ENCODE data around the gene BPIFB1.

Gene BPIFB1

GRCh38 chr20:33328157-33329137, 45.4 kb downstream of the BPIFB1 start:
- H3F3A ChIP-seq (ENCODE audit: insufficient read depth), result no peaks in the 10 kb centered on the region
- no peaks in the 10 kb centered on the region for H3K36me3 ChIP-seq (ENCODE audit: low read length)
- no peak overlapping the region for H3K9ac ChIP-seq (ENCODE audit: low read length)
- H3K4me3 ChIP-seq (ENCODE audit: insufficient read depth, low read length, poor library complexity, severe bottlenecking), result no peak overlapping the region
- TF ChIP-seq CTCF (IDR thresholded peaks at IDR 0.05; ENCODE audit: insufficient read depth, low read length, poor library complexity, severe bottlenecking) (no peak), EZH2phosphoT487 (conservative IDR thresholded peaks at IDR 0.05; ENCODE audit: low read length) (no peak)
- H3K79me2 ChIP-seq (ENCODE audit: insufficient read depth, low read length), result no peaks in the 10 kb centered on the region
- H3K4me2 ChIP-seq (ENCODE audit: low read depth, low read length, poor library complexity, severe bottlenecking), result no peak overlapping the region
- no peaks in the 10 kb centered on the region for H3K27me3 ChIP-seq (ENCODE audit: low read length)
- no peak overlapping the region for H2AFZ ChIP-seq (ENCODE audit: low read depth, low read length, severe bottlenecking)
- H3K9me3 ChIP-seq (ENCODE audit: insufficient read depth, low read length), result no peaks in the 10 kb centered on the region
- no peak overlapping the region for H3K27ac ChIP-seq (ENCODE audit: low read depth, low read length)
- no peaks in the 10 kb centered on the region for H4K20me1 ChIP-seq (ENCODE audit: low read depth, low read length)
- no peaks in the 10 kb centered on the region for H3K9me2 ChIP-seq (replicated peaks; ENCODE audit: insufficient read depth, low read length)

- Histone ChIP-seq H3K4me2 (ENCODE audit: low read depth, low read length, poor library complexity, severe bottlenecking) (no peak overlapping the region), H3K27ac (ENCODE audit: low read depth, low read length) (no peak overlapping the region), H3K36me3 (ENCODE audit: low read length) (no peaks in the 10 kb centered on the region), H2AFZ (ENCODE audit: low read depth, low read length, severe bottlenecking) (no peak overlapping the region), H3K9ac (ENCODE audit: low read length) (no peak overlapping the region), H3K9me2 (replicated peaks; ENCODE audit: insufficient read depth, low read length) (no peaks in the 10 kb centered on the region), H3K9me3 (ENCODE audit: insufficient read depth, low read length) (no peaks in the 10 kb centered on the region), H3K27me3 (ENCODE audit: low read length) (no peaks in the 10 kb centered on the region), H3K4me3 (ENCODE audit: insufficient read depth, low read length, poor library complexity, severe bottlenecking) (no peak overlapping the region), H3K79me2 (ENCODE audit: insufficient read depth, low read length) (no peaks in the 10 kb centered on the region), H3F3A (ENCODE audit: insufficient read depth) (no peaks in the 10 kb centered on the region), H4K20me1 (ENCODE audit: low read depth, low read length) (no peaks in the 10 kb centered on the region)
- TF ChIP-seq CTCF (IDR thresholded peaks at IDR 0.05; ENCODE audit: insufficient read depth, low read length, poor library complexity, severe bottlenecking) (no peak), EZH2phosphoT487 (conservative IDR thresholded peaks at IDR 0.05; ENCODE audit: low read length) (no peak)
Observed at GRCh38 chr20:33332905-33333456, 50.0 kb downstream of the BPIFB1 start.

GRCh38 chr20:33333616-33334015, 50.6 kb downstream of the BPIFB1 start:
- no peak overlapping the region for H2AFZ ChIP-seq (ENCODE audit: low read depth, low read length, severe bottlenecking)
- no peaks in the 10 kb centered on the region for H3K36me3 ChIP-seq (ENCODE audit: low read length)
- no peaks in the 10 kb centered on the region for H3K9me3 ChIP-seq (ENCODE audit: insufficient read depth, low read length)
- no peak overlapping the region for H3K27ac ChIP-seq (ENCODE audit: low read depth, low read length)
- no peaks in the 10 kb centered on the region for H4K20me1 ChIP-seq (ENCODE audit: low read depth, low read length)
- no peaks in the 10 kb centered on the region for H3K9me2 ChIP-seq (replicated peaks; ENCODE audit: insufficient read depth, low read length)
- no peak overlapping the region for H3K4me3 ChIP-seq (ENCODE audit: insufficient read depth, low read length, poor library complexity, severe bottlenecking)
- TF ChIP-seq CTCF (IDR thresholded peaks at IDR 0.05; ENCODE audit: insufficient read depth, low read length, poor library complexity, severe bottlenecking) (no peak), EZH2phosphoT487 (conservative IDR thresholded peaks at IDR 0.05; ENCODE audit: low read length) (no peak)
- no peaks in the 10 kb centered on the region for H3K79me2 ChIP-seq (ENCODE audit: insufficient read depth, low read length)
- H3K9ac ChIP-seq (ENCODE audit: low read length), result no peak overlapping the region
- H3F3A ChIP-seq (ENCODE audit: insufficient read depth), result no peaks in the 10 kb centered on the region
- H3K27me3 ChIP-seq (ENCODE audit: low read length), result no peaks in the 10 kb centered on the region
- H3K4me2 ChIP-seq (ENCODE audit: low read depth, low read length, poor library complexity, severe bottlenecking), result no peak overlapping the region
